ENCODE results near the gene ULK4.
"Not testable (repeated sequence)": the region's sequence is repeated elsewhere in the genome, so short reads cannot be mapped to it uniquely, and the experiment has no call there.

ULK4 gene

GRCh38 chr3:41768363-41768762 lies 193.5 kb downstream of the ULK4 start:
- DNase-seq (ENCODE audit: low read depth in 2 of 2): no peak

GRCh38 chr3:41762867-41763266 lies 199.0 kb downstream of the ULK4 start:
- DNase-seq (ENCODE audit: low read depth in 2 of 2): not testable (repeated sequence)

- DNase-seq (ENCODE audit: low read depth in 2 of 2): no peak
These were observed 208.3 kb downstream of the ULK4 start for GRCh38 chr3:41753651-41754050.

- DNase-seq (ENCODE audit: low read depth in 2 of 2): no peak
These were observed 210.3 kb downstream of the ULK4 start for GRCh38 chr3:41751597-41751996.

GRCh38 chr3:41749988-41750387 lies 211.9 kb downstream of the ULK4 start:
- no peak for DNase-seq (ENCODE audit: low read depth in 2 of 2)

GRCh38 chr3:41746215-41746614 lies 215.7 kb downstream of the ULK4 start:
- DNase-seq (ENCODE audit: low read depth in 2 of 2): no peak

GRCh38 chr3:41742121-41742520 lies 219.8 kb downstream of the ULK4 start:
- DNase-seq (ENCODE audit: low read depth in 2 of 2): no peak

- no peak for DNase-seq (ENCODE audit: low read depth in 2 of 2)
These were observed 221.5 kb downstream of the ULK4 start for GRCh38 chr3:41740374-41740886.

GRCh38 chr3:41726891-41727290 lies 235.0 kb downstream of the ULK4 start:
- DNase-seq (ENCODE audit: low read depth in 2 of 2): no peak

GRCh38 chr3:41717641-41718040 lies 244.3 kb downstream of the ULK4 start:
- no peak for DNase-seq (ENCODE audit: low read depth in 2 of 2)

GRCh38 chr3:41716471-41716870 lies 245.4 kb downstream of the ULK4 start:
- no peak for DNase-seq (ENCODE audit: low read depth in 2 of 2)

- DNase-seq (ENCODE audit: low read depth in 2 of 2): no peak
These were observed 246.5 kb downstream of the ULK4 start for GRCh38 chr3:41715376-41715775.

- DNase-seq (ENCODE audit: low read depth in 2 of 2): no peak
These were observed 250.3 kb downstream of the ULK4 start for GRCh38 chr3:41711651-41712050.

GRCh38 chr3:41710646-41711388 lies 251.1 kb downstream of the ULK4 start:
- DNase-seq (ENCODE audit: low read depth in 2 of 2): no peak

GRCh38 chr3:41709213-41709612 lies 252.7 kb downstream of the ULK4 start:
- not testable (repeated sequence) for DNase-seq (ENCODE audit: low read depth in 2 of 2)

GRCh38 chr3:41708176-41708575 lies 253.7 kb downstream of the ULK4 start:
- DNase-seq (ENCODE audit: low read depth in 2 of 2): no peak

GRCh38 chr3:41705893-41706292 lies 256.0 kb downstream of the ULK4 start:
- DNase-seq (ENCODE audit: low read depth in 2 of 2): no peak

- DNase-seq (ENCODE audit: low read depth in 2 of 2): no peak
These were observed 260.7 kb downstream of the ULK4 start for GRCh38 chr3:41701191-41701698.

GRCh38 chr3:41700155-41700554 lies 261.7 kb downstream of the ULK4 start:
- DNase-seq (ENCODE audit: low read depth in 2 of 2): no peak

GRCh38 chr3:41698898-41699297 lies 263.0 kb downstream of the ULK4 start:
- DNase-seq (ENCODE audit: low read depth in 2 of 2): no peak

- no peak for DNase-seq (ENCODE audit: low read depth in 2 of 2)
These were observed 264.2 kb downstream of the ULK4 start for GRCh38 chr3:41697702-41698101.

- DNase-seq (ENCODE audit: low read depth in 2 of 2): not testable (repeated sequence)
These were observed 266.1 kb downstream of the ULK4 start for GRCh38 chr3:41695806-41696205.

- DNase-seq (ENCODE audit: low read depth in 2 of 2): no peak
These were observed 268.1 kb downstream of the ULK4 start for GRCh38 chr3:41693799-41694198.
